K562 (cell line): Measurements from ENCODE around the gene OR10A3. TPM values are rescaled to one million over a fixed set of nuclear protein-coding genes. Genes with fewer than 3 reads are reported as not detected.

Experiments used
- ATAC-seq: fragments of 200-7000 bp; cut with Tn5 transposase; 3 replicates; pipeline ENCODE4 v1.9.1; 2020; ENCODE audit warnings: moderate library complexity
- BruUV-seq: library from RNA; stranded (reverse); fragments of 400-500 nt; replicated peaks from 2 replicates; lab custom pipeline; 2021; lab: Mats Ljungman, UMichigan
- CTCF ChIA-PET: fragments of 300-600 bp; formaldehyde crosslinking; extraction: SDS; loops from one replicate; lab custom pipeline; 2021; ENCODE audit warnings: low intra/inter-chr PET ratio; lab: Yijun Ruan, JAX
- POLR2A ChIA-PET: fragments of 300-600, 350-650 bp; sonication (Branson Sonifier 250); formaldehyde crosslinking; extraction: SDS; loops from one replicate; lab custom pipeline; 2021; ENCODE audit warnings: antibody characterized with exemption, inconsistent platforms; lab: Yijun Ruan, JAX
- DNase-seq, 4 experiments: peaks; one replicate each; pipeline versions ENCODE4 v3.0.0 to v3.0.0-alpha.2; 2011 to 2018; ENCODE audit warnings: low spot score in 3 of 4, mixed read lengths in 3 of 4; ENCODE audit errors: extremely low read depth in 1 of 4
- FAIRE-seq: peaks from 2 replicates; lab custom pipeline; 2011; peaks lifted over from hg19 to GRCh38; lab: Jason Lieb, UNC
- H2AFZ ChIP-seq: 2 replicates; pipeline ENCODE4 v1.6.0; 2011; ENCODE audit warnings: low read depth, low read length, control low read depth, inconsistent platforms
- H3K27ac ChIP-seq: fragments of 200-600 bp; 3 replicates; pipeline ENCODE4 v1.8.0; 2011; ENCODE audit warnings: low read depth, mild to moderate bottlenecking, control low read depth, inconsistent platforms, low read length, moderate library complexity, mixed read lengths; ENCODE audit errors: extremely low read depth
- H3K27me3 ChIP-seq, 2 experiments: fragments of 300-600 bp in 1 of 2; 2 replicates in 1 of 2; 3 replicates in 1 of 2; pipeline versions ENCODE4 v1.6.0 to v1.8.0; 2011; ENCODE audit warnings: inconsistent platforms in 2 of 2, low read length in 2 of 2, mild to moderate bottlenecking in 1 of 2, mixed read lengths in 1 of 2, moderate library complexity in 1 of 2; ENCODE audit not compliant: control insufficient read depth in 2 of 2, insufficient read depth in 2 of 2
- H3K36me3 ChIP-seq: fragments of 300-600 bp; 3 replicates; pipeline ENCODE4 v1.8.0; 2011; ENCODE audit warnings: mild to moderate bottlenecking, low read length, inconsistent platforms; ENCODE audit not compliant: control insufficient read depth, insufficient read depth
- H3K4me1 ChIP-seq, 2 experiments: fragments of 200-600 bp in 1 of 2; replicated peaks in 1 of 2; 2 replicates in 1 of 2; 3 replicates in 1 of 2; pipeline versions ENCODE4 v1.5.1 to v1.8.0; 2011; ENCODE audit warnings: inconsistent platforms in 2 of 2, low read length in 2 of 2, mild to moderate bottlenecking in 1 of 2, mixed read lengths in 1 of 2, moderate library complexity in 1 of 2; ENCODE audit not compliant: control insufficient read depth in 2 of 2, insufficient read depth in 2 of 2
- H3K4me2 ChIP-seq: 2 replicates; pipeline ENCODE4 v1.6.1; 2011; ENCODE audit warnings: low read length, control low read depth, inconsistent platforms, mixed read lengths; ENCODE audit not compliant: insufficient read depth
- H3K4me3 ChIP-seq: fragments of 200-600 bp; sonication (generic), shearing (Covaris generic); 2 replicates; pipeline ENCODE4 v1.5.1; 2016; ENCODE audit warnings: control low read depth, inconsistent platforms
- H3K79me2 ChIP-seq: fragments of 200-600 bp; 3 replicates; pipeline ENCODE4 v1.8.0; 2011; ENCODE audit warnings: low read length, inconsistent platforms; ENCODE audit not compliant: control insufficient read depth, insufficient read depth
- H3K9ac ChIP-seq, 2 experiments: 2 replicates each; pipeline versions ENCODE4 v1.6.0 to v1.6.1; 2011; ENCODE audit warnings: low read depth in 2 of 2, low read length in 2 of 2, control low read depth in 1 of 2, inconsistent platforms in 1 of 2, mild to moderate bottlenecking in 1 of 2, mixed read lengths in 1 of 2; ENCODE audit not compliant: insufficient read depth in 1 of 2
- H3K9me1 ChIP-seq: one replicate; pipeline ENCODE4 v1.6.0; 2011; ENCODE audit warnings: inconsistent platforms, mild to moderate bottlenecking, low read length, moderate library complexity; ENCODE audit not compliant: control insufficient read depth, insufficient read depth
- H3K9me3 ChIP-seq: replicated peaks from 2 replicates; pipeline ENCODE4 v1.5.1; 2011; ENCODE audit warnings: low read depth, low read length, inconsistent platforms; ENCODE audit not compliant: control insufficient read depth, insufficient read depth
- H4K20me1 ChIP-seq: replicated peaks from 2 replicates; pipeline ENCODE4 v1.6.1; 2011; ENCODE audit warnings: low read length, inconsistent platforms, mixed read lengths; ENCODE audit not compliant: control insufficient read depth, insufficient read depth
- ATF3 ChIP-seq, 2 experiments: fragments of 450-650 bp in 1 of 2; sonication (generic) in 1 of 2; formaldehyde crosslinking in 1 of 2; IDR thresholded peaks in 1 of 2; conservative IDR thresholded peaks in 1 of 2; 2 replicates each; pipeline versions ENCODE4 v1.6.1 to v1.8.1; 2016 to 2023; ENCODE audit warnings: mild to moderate bottlenecking in 2 of 2, moderate library complexity in 2 of 2, inconsistent platforms in 1 of 2, missing genetic modification reagents in 1 of 2
- CEBPB ChIP-seq: fragments of 450-650 bp; IDR thresholded peaks from 2 replicates; pipeline ENCODE4 v1.6.1; 2016; ENCODE audit warnings: missing genetic modification characterization, missing compliant biosample characterization
- CEBPG ChIP-seq, 3 experiments: fragments of 200-800 bp in 1 of 3; sonication (Bioruptor generic) in 1 of 3; sonication (generic) in 1 of 3; formaldehyde crosslinking in 1 of 3; IDR thresholded peaks in 2 of 3; conservative IDR thresholded peaks in 1 of 3; 2 replicates each; pipeline versions ENCODE4 v1.6.1 to v1.8.0; 2016 to 2022; ENCODE audit warnings: missing compliant biosample characterization in 2 of 3, missing genetic modification characterization in 2 of 3, mild to moderate bottlenecking in 1 of 3, missing genetic modification reagents in 1 of 3
- MYBL2 ChIP-seq, 2 experiments: fragments of 450-650 bp in 1 of 2; sonication (generic) in 1 of 2; formaldehyde crosslinking in 1 of 2; IDR thresholded peaks; 2 replicates each; pipeline versions ENCODE4 v1.6.1 to v1.8.1; 2017 to 2022; ENCODE audit warnings: borderline replicate concordance in 1 of 2, inconsistent platforms in 1 of 2, low read depth in 1 of 2, mild to moderate bottlenecking in 1 of 2, missing genetic modification reagents in 1 of 2, moderate library complexity in 1 of 2
- PHF20 ChIP-seq: fragments of 450-650 bp; IDR thresholded peaks from 2 replicates; pipeline ENCODE4 v1.6.1; 2018; ENCODE audit not compliant: partially characterized antibody
- WGBS: fragments of 100-300 bp; shearing (Covaris generic); methylation state at CpG from one replicate; pipeline ENCODE4 v1.1.6; 2016; ENCODE audit warnings: low coverage, mixed read lengths; ENCODE audit not compliant: insufficient coverage; ENCODE audit errors: missing lambda C conversion rate; 5-methylcytosine and 5-hydroxymethylcytosine counted together
- in situ Hi-C: fragments of 300-500 bp; cut with MboI; formaldehyde crosslinking; loops from 4 replicates; pipeline ENCODE4 v1.15.0; 2018; ENCODE audit warnings: inconsistent platforms, mixed read lengths
- intact Hi-C: fragments of 100-400 bp; cut with micrococcal nuclease; formaldehyde crosslinking; loops from 2 replicates; pipeline ENCODE4 v1.14.2; 2022
- polyA plus RNA-seq, 8 experiments: library from polyadenylated mRNA; depleted of rRNA in 4 of 8; stranded (reverse) in 5 of 8; unstranded in 3 of 8; fragments of >200 nt; fragmentation: Nextera tagmentation in 2 of 8; fragmentation: Illumina TruSeq in 1 of 8; extraction: Ambion mirVana in 2 of 8; extraction: Trizol in 1 of 8; gene quantifications; 2 replicates each; pipeline versions ENCODE4 v1.2.1 to v1.2.3, GENCODE V29; 2011 to 2014; ENCODE audit warnings: inconsistent platforms in 1 of 8, missing spikeins in 1 of 8
- total RNA-seq, 7 experiments: library from RNA; depleted of rRNA in 6 of 7; stranded (reverse); fragments of >200 nt in 6 of 7; fragmentation: Illumina TruSeq in 2 of 7; extraction: Trizol in 2 of 7; gene quantifications; 2 replicates each; pipeline versions ENCODE4 v1.2.1 to v1.2.3, GENCODE V29; 2011 to 2021; ENCODE audit warnings: low replicate concordance in 1 of 7
- TF ChIP-seq, protein P1 (sequence below): sonication (generic); formaldehyde crosslinking; IDR thresholded peaks from 2 replicates; pipeline ENCODE4 v1.8.1; 2023; ENCODE audit warnings: mild to moderate bottlenecking, missing genetic modification reagents

The OR10A3 gene
- total and polyA plus RNA-seq, 9 of the 15 experiments (the other 6 are each of a cell fraction or from before 2014, with no cell fraction given): not detected

DNA sequence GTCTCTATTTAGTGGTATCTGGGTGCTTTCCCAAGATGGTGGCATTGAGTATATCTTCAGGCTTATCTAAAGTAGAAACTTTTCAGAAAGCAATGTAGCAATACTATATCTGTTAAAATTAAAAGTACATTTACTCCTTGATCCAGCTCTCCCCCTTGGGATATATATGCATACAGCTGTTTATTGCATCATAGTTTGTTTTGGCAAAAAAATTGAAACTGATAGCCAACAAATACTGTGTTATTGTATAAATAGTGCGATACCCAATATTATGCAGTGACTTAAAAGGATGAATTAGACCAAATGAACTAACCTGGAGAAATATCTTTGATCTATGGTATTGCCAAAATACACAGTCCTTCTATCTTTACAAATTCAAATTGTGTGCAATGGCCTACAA, 8.4 kb upstream of the OR10A3 start:
- no peaks in the 10 kb centered on the region; a peak in 1 of 5 replicates for H3K27me3 ChIP-seq
- POLR2A ChIA-PET: no interaction called here

More for the DNA sequence above, 8.4 kb upstream of the OR10A3 start:
- Histone ChIP-seq H3K27ac (no peak overlapping the region), H3K4me1 (no peaks in the 10 kb centered on the region), H3K36me3 (no peaks in the 10 kb centered on the region), H3K9ac (no peak overlapping the region), H3K4me3 (no peak overlapping the region), H3K4me2 (no peak overlapping the region), H4K20me1 (no peaks in the 10 kb centered on the region), H3K79me2 (no peaks in the 10 kb centered on the region), H3K9me1 (no peaks in the 10 kb centered on the region), H2AFZ (no peak overlapping the region), H3K9me3 (no peaks in the 10 kb centered on the region)
- WGBS: 0% methylated on average over 1 of the region's 1 CpG
- intact Hi-C loops: no loop called here
- ATAC-seq: no peak
- TF ChIP-seq PHF20 (no peak), ATF3 (IDR thresholded peaks at IDR 0.05) (peak; percentile 17; the same call in 1 of the 2 replicates), ATF3 (CRISPR knock-in tag; conservative IDR thresholded peaks at IDR 0.05) (no peak), MYBL2 (IDR thresholded peaks at IDR 0.05; ENCODE audit: low read depth) (no peak), MYBL2 (CRISPR knock-in tag; IDR thresholded peaks at IDR 0.05; ENCODE audit: borderline replicate concordance) (no peak), CEBPG (CRISPR knock-in tag; IDR thresholded peaks at IDR 0.05) (no peak), CEBPG (tag; conservative IDR thresholded peaks at IDR 0.05 in 1 of 2, IDR thresholded peaks at IDR 0.05 in 1 of 2) (peak in 1 of 2 experiments; percentile 46; a peak in 1 of 4 replicates), CEBPB (0 out of 2 replicates have a peak, but pooled peaks have one; percentile 17)
- TF ChIP-seq, protein P1, sequence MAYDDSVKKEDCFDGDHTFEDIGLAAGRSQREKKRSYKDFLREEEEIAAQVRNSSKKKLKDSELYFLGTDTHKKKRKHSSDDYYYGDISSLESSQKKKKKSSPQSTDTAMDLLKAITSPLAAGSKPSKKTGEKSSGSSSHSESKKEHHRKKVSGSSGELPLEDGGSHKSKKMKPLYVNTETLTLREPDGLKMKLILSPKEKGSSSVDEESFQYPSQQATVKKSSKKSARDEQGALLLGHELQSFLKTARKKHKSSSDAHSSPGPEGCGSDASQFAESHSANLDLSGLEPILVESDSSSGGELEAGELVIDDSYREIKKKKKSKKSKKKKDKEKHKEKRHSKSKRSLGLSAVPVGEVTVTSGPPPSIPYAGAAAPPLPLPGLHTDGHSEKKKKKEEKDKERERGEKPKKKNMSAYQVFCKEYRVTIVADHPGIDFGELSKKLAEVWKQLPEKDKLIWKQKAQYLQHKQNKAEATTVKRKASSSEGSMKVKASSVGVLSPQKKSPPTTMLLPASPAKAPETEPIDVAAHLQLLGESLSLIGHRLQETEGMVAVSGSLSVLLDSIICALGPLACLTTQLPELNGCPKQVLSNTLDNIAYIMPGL: no peak
- no peak for DNase-seq
- FAIRE-seq: no peak
- CTCF ChIA-PET: no interaction called here
- no TSS peak for BruUV-seq
- in situ Hi-C loops: no loop called here
